WERI-Rb-1 (cell line): ENCODE measurements around the gene PLEKHD1.

Experiments
- DNase-seq: peaks from one replicate; pipeline ENCODE4 v3.0.0-alpha.2; 2020
- H3K27ac ChIP-seq: fragments of 250-450 bp; sonication (Bioruptor Pico); 2 replicates; pipeline ENCODE4 v1.5.1; 2020; ENCODE audit warnings: mild to moderate bottlenecking, moderate library complexity
- H3K27me3 ChIP-seq: fragments of 250-450 bp; sonication (Bioruptor Pico); 2 replicates; pipeline ENCODE4 v1.5.1; 2021; ENCODE audit warnings: mild to moderate bottlenecking, low read depth, moderate library complexity; ENCODE audit not compliant: insufficient read depth, severe bottlenecking
- H3K36me3 ChIP-seq: fragments of 250-450 bp; sonication (Bioruptor Pico); 2 replicates; pipeline ENCODE4 v1.5.1; 2020; ENCODE audit warnings: mild to moderate bottlenecking, moderate library complexity
- H3K4me3 ChIP-seq: 2 replicates; pipeline ENCODE4 v1.5.1; 2011; ENCODE audit warnings: low read depth, mild to moderate bottlenecking, control low read depth, low read length
- H3K9me3 ChIP-seq: fragments of 250-450 bp; sonication (Bioruptor Pico); 2 replicates; pipeline ENCODE4 v1.5.1; 2021; ENCODE audit warnings: mild to moderate bottlenecking, moderate library complexity; ENCODE audit not compliant: severe bottlenecking
- CTCF ChIP-seq: IDR thresholded peaks from 2 replicates; pipeline ENCODE4 v1.5.1; 2011; ENCODE audit warnings: low read depth, mild to moderate bottlenecking, control low read depth, inconsistent platforms, low read length

Gene PLEKHD1

DNA sequence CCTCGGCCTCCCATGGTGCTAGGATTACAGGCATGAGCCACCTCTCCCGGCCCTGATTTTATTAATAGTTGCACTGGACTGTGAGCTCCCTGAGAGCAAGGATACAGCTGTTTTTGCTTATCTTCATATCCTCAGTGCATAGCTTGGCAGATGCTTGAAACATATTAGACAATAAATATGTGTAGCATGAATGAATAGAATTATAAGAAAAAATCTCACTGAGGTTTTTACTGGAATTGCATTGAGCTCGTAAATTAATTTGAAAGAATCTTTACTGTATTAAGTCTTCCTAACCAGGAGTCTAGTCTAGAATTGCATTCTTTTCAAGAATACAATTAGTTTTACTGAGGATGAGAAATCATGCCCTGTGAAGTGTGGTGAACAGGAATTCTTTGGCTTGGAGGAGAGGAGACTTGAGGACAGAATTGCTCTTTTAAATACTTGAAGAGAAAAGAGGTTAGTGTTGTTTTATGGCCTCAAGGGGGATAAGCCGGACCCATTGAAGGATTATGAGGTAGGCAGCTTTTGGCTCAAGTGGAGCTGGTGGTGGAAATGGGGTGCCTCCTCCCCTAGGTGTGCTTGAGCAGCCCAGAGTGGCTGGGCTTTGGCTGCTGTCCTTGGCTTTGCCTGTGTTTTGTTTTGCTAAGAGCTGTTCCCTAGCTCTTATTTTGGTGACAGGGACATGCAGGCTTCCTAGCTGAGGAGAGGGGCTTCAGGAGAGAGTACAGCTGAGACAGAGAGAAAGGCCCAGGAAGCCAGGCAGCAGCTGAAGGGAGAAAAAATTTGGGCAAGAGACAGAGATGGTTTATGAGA is 34.0 kb downstream of the PLEKHD1 start:
- H3K27me3 ChIP-seq: no peaks in the 10 kb centered on the region
- H3K36me3 ChIP-seq: no peaks in the 10 kb centered on the region
- H3K4me3 ChIP-seq: no peak overlapping the region
- no peak for DNase-seq
- 0 out of 2 replicates have a peak, but pooled peaks have one; percentile 7 for TF ChIP-seq CTCF
- H3K9me3 ChIP-seq: peaks cover 6% of the 10 kb centered on the region
- H3K27ac ChIP-seq: no peak overlapping the region

DNA sequence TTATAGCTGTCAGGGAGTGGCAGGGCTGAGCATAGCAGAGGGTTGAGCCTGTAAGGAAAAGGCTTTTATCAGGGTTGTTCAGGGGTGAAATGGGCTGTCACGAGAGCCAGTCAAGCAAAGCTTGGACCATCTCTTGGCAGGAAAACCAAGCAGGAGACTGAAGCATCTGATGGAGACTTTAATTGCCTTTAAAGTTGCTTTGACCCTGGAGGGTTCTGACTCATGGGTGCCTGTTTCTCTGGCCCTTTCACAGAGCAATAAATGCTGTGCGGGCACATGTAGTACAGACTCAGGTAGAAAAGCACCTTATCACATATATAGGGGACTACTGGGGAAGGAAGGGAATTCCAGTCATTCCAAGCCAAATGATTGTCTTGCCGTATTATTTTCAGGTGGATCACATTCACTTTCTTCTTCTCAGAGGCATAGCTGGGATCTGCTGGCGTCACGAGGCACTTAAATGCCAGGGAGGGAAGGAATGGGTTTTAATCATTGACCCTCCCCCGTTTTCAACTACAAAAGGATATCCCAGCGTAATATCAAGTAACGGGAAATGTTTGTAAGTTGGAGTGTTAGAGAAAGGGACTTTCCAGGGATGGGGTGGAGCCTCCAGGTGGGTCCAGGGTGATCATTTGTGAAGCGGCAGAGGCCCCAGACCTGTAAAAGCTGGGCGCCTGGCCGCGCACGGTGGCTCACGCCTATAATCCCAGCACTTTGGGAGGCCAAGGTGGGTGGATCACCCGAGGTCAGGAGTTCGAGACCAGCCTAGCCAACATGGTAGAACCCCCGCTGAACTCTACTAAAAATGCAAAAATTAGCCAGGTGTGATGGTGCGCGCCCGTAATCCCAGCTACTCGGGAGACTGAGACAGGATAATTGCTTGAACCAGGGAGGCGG is 34.9 kb downstream of the PLEKHD1 start:
- Histone ChIP-seq H3K27me3 (no peaks in the 10 kb centered on the region), H3K4me3 (no peak overlapping the region), H3K9me3 (peaks cover 6% of the 10 kb centered on the region), H3K27ac (no peak overlapping the region), H3K36me3 (no peaks in the 10 kb centered on the region)
- no peak for DNase-seq
- no peak for TF ChIP-seq CTCF

GRCh38 chr14:69522026-69522425 is 37.5 kb downstream of the PLEKHD1 start:
- H3K4me3 ChIP-seq: no peak overlapping the region
- no peak for TF ChIP-seq CTCF
- H3K9me3 ChIP-seq: no peaks in the 10 kb centered on the region
- H3K36me3 ChIP-seq: no peaks in the 10 kb centered on the region
- H3K27me3 ChIP-seq: no peaks in the 10 kb centered on the region
- DNase-seq: no peak
- H3K27ac ChIP-seq: no peak overlapping the region

DNA sequence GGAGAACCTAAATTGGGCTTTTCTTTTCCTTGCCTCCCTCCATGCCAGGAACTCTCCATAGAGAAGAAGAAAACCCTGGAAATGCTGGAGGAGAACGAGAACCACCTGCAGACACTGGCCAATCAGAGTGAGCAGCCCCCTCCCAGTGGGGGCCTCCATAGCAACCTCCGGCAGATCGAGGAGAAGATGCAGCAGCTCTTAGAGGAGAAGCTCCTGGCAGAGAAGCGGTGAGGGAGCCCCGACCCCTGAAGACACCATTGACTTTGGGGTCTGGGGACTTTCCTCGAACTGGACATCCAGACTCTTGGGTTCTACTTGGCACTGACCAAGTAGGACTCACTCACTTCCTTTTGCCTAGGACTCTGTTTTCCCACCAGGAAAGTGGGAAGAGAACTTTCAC is 41.4 kb downstream of the PLEKHD1 start:
- Histone ChIP-seq H3K36me3 (no peaks in the 10 kb centered on the region), H3K9me3 (no peaks in the 10 kb centered on the region), H3K27me3 (no peaks in the 10 kb centered on the region), H3K27ac (no peak overlapping the region), H3K4me3 (no peak overlapping the region)
- TF ChIP-seq CTCF: no peak
- no peak for DNase-seq

DNA sequence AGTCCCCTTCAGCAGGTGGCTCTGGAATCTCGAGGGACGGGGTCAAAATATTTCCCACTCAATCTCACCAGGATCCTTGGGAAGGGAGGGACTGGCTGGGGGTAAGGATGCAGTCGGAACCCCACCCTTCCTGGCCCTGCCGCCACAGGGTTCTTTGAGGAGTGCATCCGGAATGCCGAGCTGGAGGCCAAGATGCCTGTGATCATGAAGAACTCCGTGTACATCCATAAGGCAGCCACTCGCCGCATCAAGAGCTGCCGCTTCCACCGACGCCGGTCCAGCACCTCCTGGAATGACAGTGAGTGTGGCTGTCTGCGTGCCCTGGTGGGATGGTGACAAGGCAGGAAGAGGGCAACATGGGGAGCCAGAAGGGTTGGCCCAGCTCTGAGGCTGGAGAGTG is 43.1 kb downstream of the PLEKHD1 start:
- Histone ChIP-seq H3K9me3 (no peaks in the 10 kb centered on the region), H3K4me3 (no peak overlapping the region), H3K36me3 (no peaks in the 10 kb centered on the region), H3K27me3 (no peaks in the 10 kb centered on the region), H3K27ac (no peak overlapping the region)
- DNase-seq: no peak
- no peak for TF ChIP-seq CTCF
